Karpas-422 (cell line): ENCODE results near the gene ZBTB47. TPM values are rescaled to one million over a fixed set of nuclear protein-coding genes. Genes with fewer than 3 reads are reported as not detected.

Experiments
- DNase-seq: peaks from one replicate; pipeline ENCODE4 v3.0.0-alpha.2; 2015
- H2AFZ ChIP-seq: fragments of 200-600 bp; sonication (generic); 2 replicates; pipeline ENCODE4 v1.6.1; 2014; ENCODE audit warnings: antibody characterized with exemption, low read length, mixed read lengths
- H3K27ac ChIP-seq: fragments of 200-600 bp; sonication (generic); 2 replicates; pipeline ENCODE4 v1.5.1; 2014; ENCODE audit warnings: mild to moderate bottlenecking, low read length, moderate library complexity
- H3K27me3 ChIP-seq: fragments of 200-600 bp; sonication (generic); 2 replicates; pipeline ENCODE4 v1.6.1; 2014; ENCODE audit warnings: low read length, mixed read lengths
- H3K36me3 ChIP-seq: fragments of 200-600 bp; sonication (generic); 2 replicates; pipeline ENCODE4 v1.6.1; 2014; ENCODE audit warnings: low read length, mixed read lengths; ENCODE audit not compliant: insufficient read depth
- H3K4me1 ChIP-seq: fragments of 200-600 bp; sonication (generic); 2 replicates; pipeline ENCODE4 v1.6.1; 2014; ENCODE audit warnings: mild to moderate bottlenecking, low read length, mixed read lengths
- H3K4me2 ChIP-seq: fragments of 200-600 bp; sonication (generic); 2 replicates; pipeline ENCODE4 v1.6.1; 2014; ENCODE audit warnings: low read length, low read depth, mild to moderate bottlenecking; ENCODE audit not compliant: poor library complexity, severe bottlenecking
- H3K4me3 ChIP-seq: fragments of 200-600 bp; sonication (generic); 2 replicates; pipeline ENCODE4 v1.5.1; 2014; ENCODE audit warnings: mild to moderate bottlenecking, antibody characterized with exemption, low read length, mixed read lengths
- H3K79me2 ChIP-seq: fragments of 200-600 bp; sonication (generic); 2 replicates; pipeline ENCODE4 v1.6.1; 2014; ENCODE audit warnings: mild to moderate bottlenecking, low read length, mixed read lengths
- H3K9ac ChIP-seq: fragments of 200-600 bp; sonication (generic); 2 replicates; pipeline ENCODE4 v1.6.0; 2014; ENCODE audit warnings: low read length
- H3K9me2 ChIP-seq: fragments of 200-600 bp; sonication (generic), shearing (Covaris generic); replicated peaks from 2 replicates; pipeline ENCODE4 v1.6.0; 2014; ENCODE audit warnings: mild to moderate bottlenecking, low read length, moderate library complexity; ENCODE audit not compliant: insufficient read depth
- H3K9me3 ChIP-seq: fragments of 300-700, 200-600 bp; sonication (generic); 2 replicates; pipeline ENCODE4 v1.6.1; 2014; ENCODE audit warnings: low read length, mixed read lengths
- H4K20me1 ChIP-seq: fragments of 200-600 bp; sonication (generic); 2 replicates; pipeline ENCODE4 v1.6.1; 2014; ENCODE audit warnings: mild to moderate bottlenecking, antibody characterized with exemption, low read length, low read depth; ENCODE audit not compliant: insufficient read depth
- total RNA-seq: library from RNA; depleted of rRNA; stranded (reverse); fragments of >200 nt; shearing (Covaris generic); gene quantifications from 2 replicates; pipeline ENCODE4 v1.2.3, GENCODE V29; 2014; ENCODE audit warnings: low replicate concordance

The ZBTB47 gene
- total RNA-seq, 1 experiment from 2014 or later = 0.07 TPM

GRCh38 chr3:42681361-42682038, 28.0 kb downstream of the ZBTB47 start:
- Histone ChIP-seq H3K9me3 (no peaks in the 10 kb centered on the region; the same call in 1 of the 2 replicates), H3K4me2 (no peak overlapping the region), H3K36me3 (no peaks in the 10 kb centered on the region), H3K27me3 (no peaks in the 10 kb centered on the region), H4K20me1 (no peaks in the 10 kb centered on the region), H3K4me3 (no peak overlapping the region), H3K79me2 (no peaks in the 10 kb centered on the region), H3K27ac (no peak overlapping the region), H2AFZ (no peak overlapping the region), H3K9ac (no peak overlapping the region), H3K9me2 (no peaks in the 10 kb centered on the region), H3K4me1 (no peaks in the 10 kb centered on the region)
- no peak for DNase-seq

- no peaks in the 10 kb centered on the region for H3K4me1 ChIP-seq
- no peaks in the 10 kb centered on the region for H3K36me3 ChIP-seq
- no peaks in the 10 kb centered on the region for H4K20me1 ChIP-seq
- no peaks in the 10 kb centered on the region for H3K9me2 ChIP-seq
- no peak for DNase-seq
- H2AFZ ChIP-seq = no peak overlapping the region
- H3K4me3 ChIP-seq = no peak overlapping the region
- no peak overlapping the region for H3K27ac ChIP-seq
- no peaks in the 10 kb centered on the region; the same call in 1 of the 2 replicates for H3K9me3 ChIP-seq
- no peak overlapping the region for H3K4me2 ChIP-seq
- no peaks in the 10 kb centered on the region for H3K27me3 ChIP-seq
- H3K9ac ChIP-seq = no peak overlapping the region
- H3K79me2 ChIP-seq = no peaks in the 10 kb centered on the region
Observed at GRCh38 chr3:42682301-42683070, 29.0 kb downstream of the ZBTB47 start.

GRCh38 chr3:42683875-42684598, 30.5 kb downstream of the ZBTB47 start:
- Histone ChIP-seq H3K4me3 (no peak overlapping the region), H3K36me3 (no peaks in the 10 kb centered on the region), H4K20me1 (no peaks in the 10 kb centered on the region), H3K9me3 (no peaks in the 10 kb centered on the region), H3K4me2 (no peak overlapping the region), H3K4me1 (no peaks in the 10 kb centered on the region), H3K9ac (no peak overlapping the region), H2AFZ (no peak overlapping the region), H3K79me2 (no peaks in the 10 kb centered on the region), H3K27me3 (no peaks in the 10 kb centered on the region), H3K9me2 (no peaks in the 10 kb centered on the region), H3K27ac (no peak overlapping the region)
- no peak for DNase-seq

GRCh38 chr3:42684632-42685362, 31.3 kb downstream of the ZBTB47 start:
- Histone ChIP-seq H3K79me2 (no peaks in the 10 kb centered on the region), H3K27me3 (no peaks in the 10 kb centered on the region), H3K4me2 (no peak overlapping the region), H3K9me3 (no peaks in the 10 kb centered on the region), H3K27ac (no peak overlapping the region), H2AFZ (no peak overlapping the region), H3K9me2 (no peaks in the 10 kb centered on the region), H3K36me3 (no peaks in the 10 kb centered on the region), H3K4me1 (no peaks in the 10 kb centered on the region), H3K4me3 (no peak overlapping the region), H4K20me1 (no peaks in the 10 kb centered on the region), H3K9ac (no peak overlapping the region)
- no peak for DNase-seq

- Histone ChIP-seq H3K36me3 (no peaks in the 10 kb centered on the region), H3K4me3 (no peak within 1 kb of the TSS), H4K20me1 (no peaks in the 10 kb centered on the region), H3K79me2 (no peaks in the 10 kb centered on the region), H3K9me3 (no peaks in the 10 kb centered on the region), H3K4me1 (no peaks in the 10 kb centered on the region), H3K9ac (no peak within 1 kb of the TSS), H3K27ac (no peak within 1 kb of the TSS), H2AFZ (no peak within 1 kb of the TSS), H3K9me2 (no peaks in the 10 kb centered on the region), H3K27me3 (no peaks in the 10 kb centered on the region), H3K4me2 (no peak within 1 kb of the TSS)
- DNase-seq = no peak
Observed at GRCh38 chr3:42685363-42685881, 31.9 kb downstream of the ZBTB47 start, which contains the start of gene KLHL40. Gene KLHL40 (plus strand): TSS chr3:42685537. CDS start chr3:42685619, 82 bp downstream.

- H3K27me3 ChIP-seq = no peaks in the 10 kb centered on the region
- H3K79me2 ChIP-seq = no peaks in the 10 kb centered on the region
- no peak overlapping the region for H3K9ac ChIP-seq
- no peak overlapping the region for H3K4me2 ChIP-seq
- no peak overlapping the region for H3K27ac ChIP-seq
- no peaks in the 10 kb centered on the region for H3K9me3 ChIP-seq
- no peak overlapping the region for H3K4me3 ChIP-seq
- no peaks in the 10 kb centered on the region for H3K4me1 ChIP-seq
- no peaks in the 10 kb centered on the region for H3K36me3 ChIP-seq
- H2AFZ ChIP-seq = no peak overlapping the region
- no peaks in the 10 kb centered on the region for H3K9me2 ChIP-seq
- no peaks in the 10 kb centered on the region for H4K20me1 ChIP-seq
- no peak for DNase-seq
Observed at GRCh38 chr3:42685891-42686820, 32.7 kb downstream of the ZBTB47 start.
